ENCODE measurements around the gene MYLIP. TPM values are rescaled to one million over a fixed set of nuclear protein-coding genes. Genes with fewer than 3 reads are reported as not detected.
"Not testable (repeated sequence)": the region's sequence is repeated elsewhere in the genome, so short reads cannot be mapped to it uniquely, and the experiment has no call there.

Gene MYLIP
- total RNA-seq, 1 experiment from 2014 or later: 27.0 TPM

GRCh38 chr6:16174416-16175078 is 45.7 kb downstream of the MYLIP start:
- H3K23ac ChIP-seq (ENCODE audit: insufficient read length, low read depth, low read length): no peak overlapping the region
- no peaks in the 10 kb centered on the region; the same call in 1 of the 2 replicates for H3K27me3 Mint-ChIP-seq (ENCODE audit: low read depth)
- no peak overlapping the region for H3T11ph ChIP-seq (ENCODE audit: low read length)
- no peak for TF ChIP-seq CTCF (conservative IDR thresholded peaks at IDR 0.05)
- H2BK20ac ChIP-seq (ENCODE audit: low read depth, low read length, poor library complexity, severe bottlenecking): no peak overlapping the region
- H3K4me1 ChIP-seq (ENCODE audit: insufficient read depth, low read length): 0 out of 2 replicates have a peak, but pooled peaks cover 3% of the 10 kb centered on the region
- peaks cover 0 to 3% (median 0%) of the 10 kb centered on the region in 3 experiments; a peak in 1 of 7 replicates for H3K36me3 Mint-ChIP-seq (ENCODE audit: insufficient read depth in 1 of 3, low read depth in 3 of 3)
- H4K20me1 ChIP-seq (ENCODE audit: control insufficient read depth, insufficient read depth, insufficient read length): no peaks in the 10 kb centered on the region
- H3K79me2 ChIP-seq (ENCODE audit: insufficient read depth, low read length): no peaks in the 10 kb centered on the region
- H4K5ac ChIP-seq (ENCODE audit: insufficient read length, low read depth, low read length): no peak overlapping the region
- no peaks in the 10 kb centered on the region for H3K27me3 ChIP-seq (ENCODE audit: insufficient read depth, low read length)
- no peak overlapping the region for H3K4ac ChIP-seq (ENCODE audit: low read depth, low read length)
- no peak overlapping the region for H2AK5ac ChIP-seq (ENCODE audit: insufficient read length, low read length)
- H3K4me3 Mint-ChIP-seq: peak overlapping the region in 1 of 2 experiments; percentile 43; a peak in 2 of 5 replicates
- H3K27ac Mint-ChIP-seq: peak overlapping the region in 2 of 3 experiments; percentile 7 to 89; a peak in 2 of 7 replicates
- H3K4me2 ChIP-seq (ENCODE audit: insufficient read depth, insufficient read length, low read length): no peak overlapping the region
- H3K14ac ChIP-seq (ENCODE audit: insufficient read depth, low read length): no peak overlapping the region
- DNase-seq: no peak
- H4K8ac ChIP-seq (replicated peaks; ENCODE audit: insufficient read length, low read depth, low read length): no peak overlapping the region
- no peaks in the 10 kb centered on the region for H3K79me1 ChIP-seq (ENCODE audit: insufficient read depth, low read depth, low read length, poor library complexity, severe bottlenecking)
- no peak overlapping the region for H2BK120ac ChIP-seq (ENCODE audit: low read depth, low read length, poor library complexity, severe bottlenecking)
- no peak overlapping the region for H2BK12ac ChIP-seq (ENCODE audit: insufficient read length, low read depth, low read length)
- H3K9me3 Mint-ChIP-seq: peaks cover 0 to 2% of the 10 kb centered on the region in 2 experiments; a peak in 2 of 5 replicates
- no peak overlapping the region for H2AFZ ChIP-seq (ENCODE audit: low read length)
- no peak overlapping the region for H2BK5ac ChIP-seq (ENCODE audit: insufficient read length, low read length)
- no peak overlapping the region for H3K56ac ChIP-seq (ENCODE audit: insufficient read length, low read depth, low read length)
- no CpG with 5 or more reads among the region's 8 CpGs for WGBS (ENCODE audit: extremely low coverage, insufficient read length, low lambda C conversion rate)
- H3K9ac ChIP-seq (ENCODE audit: extremely low read depth, insufficient read length, low read length): no peak overlapping the region
- no peak overlapping the region for H3K18ac ChIP-seq (ENCODE audit: insufficient read length, low read depth, low read length)
- H3K27ac ChIP-seq (ENCODE audit: insufficient read length, low read depth, low read length): no peak overlapping the region
- no peaks in the 10 kb centered on the region for H3K9me3 ChIP-seq (ENCODE audit: control insufficient read depth, low read depth, low read length)
- H4K91ac ChIP-seq (ENCODE audit: insufficient read length, low read depth, low read length): no peak overlapping the region
- H3K4me1 Mint-ChIP-seq: peaks cover 11 to 20% of the 10 kb centered on the region in 2 experiments
- H2BK15ac ChIP-seq (ENCODE audit: low read depth, low read length): no peak overlapping the region
- no peaks in the 10 kb centered on the region for H3K23me2 ChIP-seq (ENCODE audit: insufficient read length, low read depth, low read length, poor library complexity, severe bottlenecking)

- H3K18ac ChIP-seq (ENCODE audit: insufficient read length, low read depth, low read length); H2BK20ac ChIP-seq (ENCODE audit: low read depth, low read length, poor library complexity, severe bottlenecking); DNase-seq; H3K23me2 ChIP-seq (ENCODE audit: insufficient read length, low read depth, low read length, poor library complexity, severe bottlenecking); H3K27me3 Mint-ChIP-seq (ENCODE audit: low read depth); H4K20me1 ChIP-seq (ENCODE audit: control insufficient read depth, insufficient read depth, insufficient read length); H3K27ac Mint-ChIP-seq; H2AFZ ChIP-seq (ENCODE audit: low read length); H3K56ac ChIP-seq (ENCODE audit: insufficient read length, low read depth, low read length); H3K36me3 Mint-ChIP-seq (ENCODE audit: insufficient read depth in 1 of 3, low read depth in 3 of 3); H2AK5ac ChIP-seq (ENCODE audit: insufficient read length, low read length); H4K91ac ChIP-seq (ENCODE audit: insufficient read length, low read depth, low read length); H3K14ac ChIP-seq (ENCODE audit: insufficient read depth, low read length); H2BK12ac ChIP-seq (ENCODE audit: insufficient read length, low read depth, low read length); H3K9me3 ChIP-seq (ENCODE audit: control insufficient read depth, low read depth, low read length); H2BK5ac ChIP-seq (ENCODE audit: insufficient read length, low read length); H3K4ac ChIP-seq (ENCODE audit: low read depth, low read length); H2BK120ac ChIP-seq (ENCODE audit: low read depth, low read length, poor library complexity, severe bottlenecking); H3K4me3 Mint-ChIP-seq; H3K9ac ChIP-seq (ENCODE audit: extremely low read depth, insufficient read length, low read length); H3K4me2 ChIP-seq (ENCODE audit: insufficient read depth, insufficient read length, low read length); H3K79me1 ChIP-seq (ENCODE audit: insufficient read depth, low read depth, low read length, poor library complexity, severe bottlenecking); H3K9me3 Mint-ChIP-seq; H3K27ac ChIP-seq (ENCODE audit: insufficient read length, low read depth, low read length); H3K4me1 ChIP-seq (ENCODE audit: insufficient read depth, low read length); H3K79me2 ChIP-seq (ENCODE audit: insufficient read depth, low read length); H3T11ph ChIP-seq (ENCODE audit: low read length); H2BK15ac ChIP-seq (ENCODE audit: low read depth, low read length); H3K27me3 ChIP-seq (ENCODE audit: insufficient read depth, low read length); H4K5ac ChIP-seq (ENCODE audit: insufficient read length, low read depth, low read length); H3K23ac ChIP-seq (ENCODE audit: insufficient read length, low read depth, low read length); H4K8ac ChIP-seq (replicated peaks; ENCODE audit: insufficient read length, low read depth, low read length): not testable (repeated sequence)
- no CpG with 5 or more reads among the region's 1 CpG for WGBS (ENCODE audit: extremely low coverage, insufficient read length, low lambda C conversion rate)
- peaks cover 12 to 25% of the 10 kb centered on the region in 2 experiments for H3K4me1 Mint-ChIP-seq
Observed at GRCh38 chr6:16176600-16176999, 47.7 kb downstream of the MYLIP start.
